HG02981 (cell line): ENCODE data around the gene CRTC2.

ENCODE experiments used
- ATAC-seq: cut with Tn5 transposase; IDR thresholded peaks from one replicate; pipeline ENCODE4 v1.9.1; 2021; ENCODE audit warnings: mild to moderate bottlenecking, moderate library complexity; ENCODE audit not compliant: unreplicated experiment

Gene CRTC2

GRCh38 chr1:153973525-153973924 is 15.1 kb upstream of the CRTC2 start:
- no peak for ATAC-seq

GRCh38 chr1:153973071-153973470 is 14.7 kb upstream of the CRTC2 start:
- ATAC-seq: no peak

GRCh38 chr1:153970346-153970745 is 11.9 kb upstream of the CRTC2 start:
- ATAC-seq: no peak

- no peak for ATAC-seq
Measured at GRCh38 chr1:153968972-153969371, 10.6 kb upstream of the CRTC2 start.

- no peak for ATAC-seq
Measured at GRCh38 chr1:153968408-153968807, 10.0 kb upstream of the CRTC2 start.

GRCh38 chr1:153968000-153968363 is 9.6 kb upstream of the CRTC2 start:
- no peak for ATAC-seq

GRCh38 chr1:153967107-153967999 is 8.9 kb upstream of the CRTC2 start, which contains the start of gene CREB3L4:
Gene CREB3L4, plus strand, starts transcription at chr1:153967902. Its CDS starts 624 bp downstream, at chr1:153968526.
- peak; percentile 77 for ATAC-seq

- no peak for ATAC-seq
Measured at GRCh38 chr1:153963850-153964331, 5.5 kb upstream of the CRTC2 start.

- peak; percentile 42 for ATAC-seq
Measured at GRCh38 chr1:153963030-153963849, 4.8 kb upstream of the CRTC2 start, which contains the start of gene SLC39A1. Gene SLC39A1, minus strand, starts transcription at chr1:153963537. Its CDS starts 822 bp downstream, at chr1:153962715.

GRCh38 chr1:153962088-153963029 is 3.9 kb upstream of the CRTC2 start:
- ATAC-seq: no peak

GRCh38 chr1:153961421-153961820 is 3.0 kb upstream of the CRTC2 start:
- no peak for ATAC-seq

GRCh38 chr1:153960206-153960605 is 1.8 kb upstream of the CRTC2 start:
- ATAC-seq: no peak

- no peak for ATAC-seq
Measured at GRCh38 chr1:153959454-153959853, 1.0 kb upstream of the CRTC2 start.

GRCh38 chr1:153958961-153959260 is 499 bp upstream of the CRTC2 start:
- ATAC-seq: no peak

- ATAC-seq: no peak
Measured at GRCh38 chr1:153957744-153958110, 685 bp downstream of the CRTC2 start.

- ATAC-seq: no peak
Measured at GRCh38 chr1:153956997-153957715, 1.3 kb downstream of the CRTC2 start.

- ATAC-seq: no peak
Measured at GRCh38 chr1:153954826-153955225, 3.6 kb downstream of the CRTC2 start.

- no peak for ATAC-seq
Measured at GRCh38 chr1:153953859-153954365, 4.5 kb downstream of the CRTC2 start.

GRCh38 chr1:153951801-153952200 is 6.6 kb downstream of the CRTC2 start:
- ATAC-seq: no peak

- ATAC-seq: no peak
Measured at GRCh38 chr1:153951183-153951582, 7.2 kb downstream of the CRTC2 start.
